Head of caudate nucleus (tissue), 42 donors: ENCODE data around the gene UBE2E2.

Experiments used
- DNase-seq, 42 donors: peaks; one replicate each; pipeline versions ENCODE4 v3.0.0 to v3.0.0-alpha.2; 2020 to 2021; ENCODE audit warnings: mixed read lengths in 7 of 42
- intact Hi-C: fragments of 100-400 bp; cut with DNase I; formaldehyde crosslinking; loops from one replicate; pipeline ENCODE4 v1.15.0; 2022

UBE2E2 gene

GRCh38 chr3:23533996-23534395 is 330.9 kb downstream of the UBE2E2 start:
- DNase-seq: no peak
- intact Hi-C loops: no loop called here

GRCh38 chr3:23537101-23537551 is 334.0 kb downstream of the UBE2E2 start:
- DNase-seq: peak in 5 of 42 donors; percentile 2 to 25 (median 10)
- intact Hi-C loops: no loop called here

GRCh38 chr3:23539185-23539584 is 336.1 kb downstream of the UBE2E2 start:
- intact Hi-C loops: no loop called here
- DNase-seq: no peak

GRCh38 chr3:23540600-23540999 is 337.5 kb downstream of the UBE2E2 start:
- no peak for DNase-seq
- intact Hi-C loops: no loop called here

- DNase-seq: no peak
- intact Hi-C loops: no loop called here
Measured at GRCh38 chr3:23542079-23542478, 339.0 kb downstream of the UBE2E2 start.

- intact Hi-C loops: no loop called here
- DNase-seq: no peak
Measured at GRCh38 chr3:23546181-23546580, 343.1 kb downstream of the UBE2E2 start.

GRCh38 chr3:23547905-23548650 is 345.0 kb downstream of the UBE2E2 start:
- DNase-seq: no peak
- intact Hi-C loops: no loop called here

GRCh38 chr3:23548706-23549105 is 345.6 kb downstream of the UBE2E2 start:
- intact Hi-C loops: no loop called here
- no peak for DNase-seq

GRCh38 chr3:23549148-23549910 is 346.2 kb downstream of the UBE2E2 start:
- intact Hi-C loops: no loop called here
- DNase-seq: no peak

GRCh38 chr3:23550402-23550801 is 347.3 kb downstream of the UBE2E2 start:
- no peak for DNase-seq
- intact Hi-C loops: no loop called here

GRCh38 chr3:23552506-23552905 is 349.4 kb downstream of the UBE2E2 start:
- no peak for DNase-seq
- intact Hi-C loops: no loop called here

GRCh38 chr3:23553353-23553752 is 350.2 kb downstream of the UBE2E2 start:
- no peak for DNase-seq
- intact Hi-C loops: no loop called here

- intact Hi-C loops: no loop called here
- DNase-seq: no peak
Measured at GRCh38 chr3:23565041-23565775, 362.1 kb downstream of the UBE2E2 start.

- intact Hi-C loops: no loop called here
- DNase-seq: no peak
Measured at GRCh38 chr3:23566499-23566898, 363.4 kb downstream of the UBE2E2 start.

GRCh38 chr3:23567917-23568316 is 364.8 kb downstream of the UBE2E2 start:
- intact Hi-C loops: no loop called here
- DNase-seq: no peak

GRCh38 chr3:23573827-23574226 is 370.7 kb downstream of the UBE2E2 start:
- intact Hi-C loops: no loop called here
- DNase-seq: no peak

GRCh38 chr3:23574822-23575315 is 371.7 kb downstream of the UBE2E2 start:
- DNase-seq: no peak
- intact Hi-C loops: no loop called here

- intact Hi-C loops: no loop called here
Measured at GRCh38 chr3:23575697-23576096, 372.6 kb downstream of the UBE2E2 start.

GRCh38 chr3:23576379-23576959 is 373.3 kb downstream of the UBE2E2 start:
- DNase-seq: no peak
- intact Hi-C loops: no loop called here

More at GRCh38 chr3:23575697-23576096, 372.6 kb downstream of the UBE2E2 start:
- DNase-seq: no peak
